ENCODE results near the gene KDM6B.

The KDM6B gene

DNA sequence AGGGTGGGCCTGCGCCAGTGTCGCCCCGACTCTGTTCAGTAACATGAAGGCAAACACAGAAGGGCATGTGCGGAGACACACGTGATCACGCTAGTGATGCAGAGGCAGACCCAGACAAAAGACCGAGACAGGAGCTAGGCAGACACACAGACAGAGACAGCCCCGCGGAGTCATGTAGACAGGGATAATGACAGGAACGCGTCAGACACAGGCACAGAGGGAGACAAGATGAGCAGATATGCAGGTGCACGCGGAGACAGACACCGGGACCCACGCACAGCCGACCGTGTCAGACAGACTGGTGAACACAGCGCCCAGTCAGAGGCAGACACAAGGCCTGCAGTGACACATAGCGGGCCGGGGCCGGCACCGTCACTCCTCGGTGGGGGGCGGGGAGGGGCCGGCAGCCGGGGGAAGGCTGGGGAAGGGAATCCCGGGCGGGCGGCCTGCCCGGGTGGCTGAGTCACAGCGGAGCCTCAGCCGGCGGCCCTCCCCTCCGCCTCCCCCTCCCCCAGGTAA, 7.4 kb downstream of the KDM6B start:
- peak; percentile 93 for DNase-seq

DNA sequence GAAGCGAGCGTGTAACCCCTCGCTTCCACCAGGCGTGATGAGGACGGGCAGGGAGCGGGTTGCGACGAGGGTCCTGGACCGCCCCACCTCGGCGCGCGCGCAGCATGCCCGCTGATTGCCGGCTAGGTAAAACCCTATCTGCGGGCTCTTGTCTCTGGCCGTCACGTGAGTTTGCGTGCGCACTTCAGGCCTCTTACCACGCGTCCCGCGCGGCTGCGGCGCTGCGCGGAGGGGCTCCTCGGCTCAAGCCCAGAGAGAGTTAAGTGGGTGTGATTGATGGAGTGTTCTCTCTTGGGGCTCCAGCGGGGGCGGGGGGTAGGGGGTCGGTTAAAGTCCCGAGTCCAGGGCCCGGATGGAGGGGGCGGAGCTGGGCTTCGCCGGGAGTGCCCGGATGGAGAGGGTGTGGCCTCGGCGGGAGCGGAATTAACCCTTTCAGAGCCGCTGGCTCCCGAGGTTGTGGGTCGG, 7.9 kb downstream of the KDM6B start:
- peak; percentile 85 for DNase-seq

- DNase-seq: peak; percentile 95
These were observed 8.6 kb downstream of the KDM6B start for GRCh38 chr17:7842380-7843256.

- no peak for DNase-seq
These were observed 9.2 kb downstream of the KDM6B start for GRCh38 chr17:7843257-7843535.

DNA sequence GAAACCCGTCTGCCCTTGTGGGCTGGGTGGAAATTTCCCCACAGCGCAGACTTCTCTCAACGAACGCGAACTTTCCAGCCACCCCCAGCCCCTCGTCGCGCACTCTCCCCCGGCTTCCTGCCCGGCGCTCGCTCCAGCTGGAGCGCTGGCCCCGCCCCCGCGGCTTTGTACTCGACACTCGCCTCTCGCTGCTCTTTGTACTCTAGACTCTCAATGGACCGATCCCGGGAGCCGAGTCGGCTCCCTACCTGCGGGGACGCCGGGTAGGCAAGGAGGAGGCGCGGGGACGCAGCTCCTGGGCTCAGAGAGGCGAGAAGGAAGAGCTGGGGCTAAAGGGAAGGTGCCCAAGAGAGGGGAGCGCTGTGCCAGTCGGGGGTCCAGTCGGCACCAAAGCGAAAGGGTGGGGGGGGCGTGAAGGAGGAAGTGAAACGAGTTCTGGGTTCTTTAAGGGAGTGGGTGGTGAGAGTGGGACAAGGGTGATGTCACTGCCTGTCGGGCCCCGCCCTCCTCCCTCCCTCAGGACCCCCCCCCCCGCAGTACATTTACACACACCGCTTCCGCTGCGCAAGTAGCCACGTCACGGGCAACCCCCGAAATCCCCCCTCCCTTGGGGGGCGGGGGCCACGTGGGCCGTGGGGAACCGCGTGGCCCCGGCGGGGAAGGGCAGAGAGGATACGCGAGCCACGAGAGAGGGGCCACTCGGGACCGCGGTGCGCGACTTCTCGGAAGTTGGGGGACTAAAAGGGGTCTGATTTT, 9.7 kb downstream of the KDM6B start:
- DNase-seq: peak; percentile 87

- DNase-seq: peak; percentile 88
These were observed 10.5 kb downstream of the KDM6B start for GRCh38 chr17:7844292-7845154.

GRCh38 chr17:7845359-7846062, 11.5 kb downstream of the KDM6B start:
- DNase-seq: no peak

DNA sequence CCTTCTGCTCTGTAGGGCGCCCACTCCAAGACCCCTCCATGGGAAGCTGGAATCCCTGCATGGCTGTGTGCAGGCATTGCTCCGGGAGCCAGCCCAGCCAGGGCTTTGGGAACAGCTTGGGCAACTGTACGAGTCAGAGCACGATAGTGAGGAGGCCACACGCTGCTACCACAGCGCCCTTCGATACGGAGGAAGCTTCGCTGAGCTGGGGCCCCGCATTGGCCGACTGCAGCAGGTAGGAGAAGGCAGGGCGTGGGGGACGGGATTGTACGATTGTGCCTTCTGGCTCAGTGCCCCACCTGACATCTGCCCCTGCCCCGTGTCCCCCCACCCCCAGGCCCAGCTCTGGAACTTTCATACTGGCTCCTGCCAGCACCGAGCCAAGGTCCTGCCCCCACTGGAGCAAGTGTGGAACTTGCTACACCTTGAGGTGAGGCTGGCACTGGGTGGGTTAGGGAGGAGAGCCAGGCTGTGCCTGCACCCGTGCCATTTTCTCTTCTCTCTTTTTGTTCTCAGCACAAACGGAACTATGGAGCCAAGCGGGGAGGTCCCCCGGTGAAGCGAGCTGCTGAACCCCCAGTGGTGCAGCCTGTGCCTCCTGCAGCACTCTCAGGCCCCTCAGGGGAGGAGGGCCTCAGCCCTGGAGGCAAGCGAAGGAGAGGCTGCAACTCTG, 12.2 kb downstream of the KDM6B start:
- no peak for DNase-seq

- DNase-seq: no peak
These were observed 13.0 kb downstream of the KDM6B start for GRCh38 chr17:7846765-7847661.

DNA sequence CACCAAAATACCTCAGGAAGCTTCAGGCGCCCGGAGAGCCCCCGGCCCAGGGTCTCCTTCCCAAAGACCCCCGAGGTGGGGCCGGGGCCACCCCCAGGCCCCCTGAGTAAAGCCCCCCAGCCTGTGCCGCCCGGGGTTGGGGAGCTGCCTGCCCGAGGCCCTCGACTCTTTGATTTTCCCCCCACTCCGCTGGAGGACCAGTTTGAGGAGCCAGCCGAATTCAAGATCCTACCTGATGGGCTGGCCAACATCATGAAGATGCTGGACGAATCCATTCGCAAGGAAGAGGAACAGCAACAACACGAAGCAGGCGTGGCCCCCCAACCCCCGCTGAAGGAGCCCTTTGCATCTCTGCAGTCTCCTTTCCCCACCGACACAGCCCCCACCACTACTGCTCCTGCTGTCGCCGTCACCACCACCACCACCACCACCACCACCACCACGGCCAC, 14.1 kb downstream of the KDM6B start:
- DNase-seq: no peak

- DNase-seq: no peak
These were observed 14.7 kb downstream of the KDM6B start for GRCh38 chr17:7848739-7849129.

DNA sequence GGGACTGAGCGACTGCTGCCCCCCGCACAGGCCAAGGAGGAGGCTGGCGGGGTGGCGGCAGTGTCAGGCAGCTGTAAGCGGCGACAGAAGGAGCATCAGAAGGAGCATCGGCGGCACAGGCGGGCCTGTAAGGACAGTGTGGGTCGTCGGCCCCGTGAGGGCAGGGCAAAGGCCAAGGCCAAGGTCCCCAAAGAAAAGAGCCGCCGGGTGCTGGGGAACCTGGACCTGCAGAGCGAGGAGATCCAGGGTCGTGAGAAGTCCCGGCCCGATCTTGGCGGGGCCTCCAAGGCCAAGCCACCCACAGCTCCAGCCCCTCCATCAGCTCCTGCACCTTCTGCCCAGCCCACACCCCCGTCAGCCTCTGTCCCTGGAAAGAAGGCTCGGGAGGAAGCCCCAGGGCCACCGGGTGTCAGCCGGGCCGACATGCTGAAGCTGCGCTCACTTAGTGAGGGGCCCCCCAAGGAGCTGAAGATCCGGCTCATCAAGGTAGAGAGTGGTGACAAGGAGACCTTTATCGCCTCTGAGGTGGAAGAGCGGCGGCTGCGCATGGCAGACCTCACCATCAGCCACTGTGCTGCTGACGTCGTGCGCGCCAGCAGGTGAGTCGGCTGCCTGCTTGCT, 15.2 kb downstream of the KDM6B start:
- DNase-seq: no peak

GRCh38 chr17:7849751-7850504, 15.9 kb downstream of the KDM6B start:
- no peak for DNase-seq

DNA sequence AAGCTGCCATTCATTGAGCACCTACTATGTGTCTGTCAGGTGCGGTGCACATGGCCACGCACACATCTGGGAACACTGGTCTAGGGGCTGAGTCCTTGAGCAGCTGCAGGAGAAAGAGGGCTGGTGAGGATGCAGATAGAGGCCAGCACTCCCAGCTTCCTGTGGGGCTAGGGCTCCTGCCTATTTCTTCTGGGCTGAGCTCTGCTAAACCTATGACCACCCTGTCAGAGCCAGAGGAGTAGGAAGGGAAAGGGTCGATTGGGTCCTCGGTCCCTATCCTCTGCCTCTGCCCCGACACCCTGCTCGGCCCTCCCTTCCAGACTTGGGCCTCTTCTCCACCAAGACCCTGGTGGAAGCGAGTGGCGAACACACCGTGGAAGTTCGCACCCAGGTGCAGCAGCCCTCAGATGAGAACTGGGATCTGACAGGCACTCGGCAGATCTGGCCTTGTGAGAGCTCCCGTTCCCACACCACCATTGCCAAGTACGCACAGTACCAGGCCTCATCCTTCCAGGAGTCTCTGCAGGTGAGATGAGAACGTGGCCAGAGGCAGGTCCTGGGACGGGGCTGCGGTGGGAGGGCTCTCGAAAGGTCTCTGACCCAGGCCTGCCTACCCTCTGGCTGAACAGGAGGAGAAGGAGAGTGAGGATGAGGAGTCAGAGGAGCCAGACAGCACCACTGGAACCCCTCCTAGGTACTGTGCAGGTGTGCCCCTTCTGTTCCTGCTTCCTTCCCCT, 16.9 kb downstream of the KDM6B start:
- DNase-seq: no peak

GRCh38 chr17:7851438-7852261, 17.6 kb downstream of the KDM6B start:
- DNase-seq: peak; percentile 92

DNA sequence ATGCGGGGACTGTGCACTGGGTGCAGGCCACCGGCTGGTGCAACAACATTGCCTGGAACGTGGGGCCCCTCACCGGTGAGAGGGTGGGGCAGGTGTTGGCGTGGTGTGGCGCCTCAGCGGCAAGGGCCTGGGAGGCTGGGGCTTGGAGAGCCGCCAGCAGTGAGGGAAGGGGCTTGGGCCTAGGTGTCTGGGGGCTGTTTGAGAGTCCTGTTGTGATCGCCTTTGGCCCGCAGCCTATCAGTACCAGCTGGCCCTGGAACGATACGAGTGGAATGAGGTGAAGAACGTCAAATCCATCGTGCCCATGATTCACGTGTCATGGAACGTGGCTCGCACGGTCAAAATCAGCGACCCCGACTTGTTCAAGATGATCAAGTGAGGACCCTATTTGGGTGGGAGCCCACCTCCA, 18.2 kb downstream of the KDM6B start:
- no peak for DNase-seq

DNA sequence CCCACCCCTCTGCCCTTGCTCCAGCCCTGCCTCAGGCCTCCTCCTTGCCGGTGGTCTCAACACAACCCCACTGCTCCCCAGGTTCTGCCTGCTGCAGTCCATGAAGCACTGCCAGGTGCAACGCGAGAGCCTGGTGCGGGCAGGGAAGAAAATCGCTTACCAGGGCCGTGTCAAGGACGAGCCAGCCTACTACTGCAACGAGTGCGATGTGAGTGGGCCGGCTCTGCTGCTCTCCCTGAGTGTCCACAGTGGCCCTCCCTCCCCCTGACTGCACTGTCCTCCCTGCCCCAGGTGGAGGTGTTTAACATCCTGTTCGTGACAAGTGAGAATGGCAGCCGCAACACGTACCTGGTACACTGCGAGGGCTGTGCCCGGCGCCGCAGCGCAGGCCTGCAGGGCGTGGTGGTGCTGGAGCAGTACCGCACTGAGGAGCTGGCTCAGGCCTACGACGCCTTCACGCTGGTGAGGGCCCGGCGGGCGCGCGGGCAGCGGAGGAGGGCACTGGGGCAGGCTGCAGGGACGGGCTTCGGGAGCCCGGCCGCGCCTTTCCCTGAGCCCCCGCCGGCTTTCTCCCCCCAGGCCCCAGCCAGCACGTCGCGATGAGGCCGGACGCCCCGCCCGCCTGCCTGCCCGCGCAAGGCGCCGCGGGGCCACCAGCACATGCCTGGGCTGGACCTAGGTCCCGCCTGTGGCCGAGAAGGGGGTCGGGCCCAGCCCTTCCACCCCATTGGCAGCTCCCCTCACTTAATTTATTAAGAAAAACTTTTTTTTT, 19.1 kb downstream of the KDM6B start:
- DNase-seq: no peak

All from stimulated activated CD4-positive, alpha-beta T cell treated with anti-CD3 and anti-CD28 coated beads, Interleukin-1b, Interleukin-23, amount 100 ng/mL, for 48 hours (primary cell).